Neuronal stem cell (in vitro differentiated cells): Measurements from ENCODE around the gene CDRT15L2. TPM values are rescaled to one million over a fixed set of nuclear protein-coding genes. Genes with fewer than 3 reads are reported as not detected.
A peak's percentile ranks its signal among the peaks of the same experiment; 100 is the strongest.
"Not testable (repeated sequence)": the region's sequence is repeated elsewhere in the genome, so short reads cannot be mapped to it uniquely, and the experiment has no call there.

Source experiments
- DNase-seq: peaks from one replicate; pipeline ENCODE4 v3.0.0-alpha.2; 2013; ENCODE audit warnings: low spot score
- H2AFZ ChIP-seq: one replicate; pipeline ENCODE4 v1.6.1; 2013; ENCODE audit warnings: mild to moderate bottlenecking, low read length, inconsistent platforms
- H2AK5ac ChIP-seq: 2 replicates; pipeline ENCODE4 v1.6.1; 2013; ENCODE audit warnings: low read depth, mild to moderate bottlenecking, inconsistent platforms, low read length, moderate library complexity, mixed read lengths
- H2BK120ac ChIP-seq: 2 replicates; pipeline ENCODE4 v1.6.1; 2013; ENCODE audit warnings: low read depth, mild to moderate bottlenecking, inconsistent platforms, low read length, moderate library complexity, mixed read lengths
- H2BK12ac ChIP-seq: one replicate; pipeline ENCODE4 v1.6.1; 2013; ENCODE audit warnings: low read length, inconsistent platforms
- H2BK15ac ChIP-seq: 2 replicates; pipeline ENCODE4 v1.6.1; 2013; ENCODE audit warnings: mild to moderate bottlenecking, low read length, inconsistent platforms, mixed read lengths
- H2BK5ac ChIP-seq: one replicate; pipeline ENCODE4 v1.6.1; 2013; ENCODE audit warnings: inconsistent platforms, mild to moderate bottlenecking, low read length, moderate library complexity
- H3K14ac ChIP-seq: one replicate; pipeline ENCODE4 v1.6.1; 2013; ENCODE audit warnings: low read length, inconsistent platforms
- H3K18ac ChIP-seq: 2 replicates; pipeline ENCODE4 v1.6.1; 2013; ENCODE audit warnings: low read length, inconsistent platforms
- H3K23ac ChIP-seq: 2 replicates; pipeline ENCODE4 v1.6.1; 2013; ENCODE audit warnings: low read depth, mild to moderate bottlenecking, mixed read lengths, low read length, inconsistent platforms; ENCODE audit not compliant: poor library complexity
- H3K27ac ChIP-seq: replicated peaks from 3 replicates; pipeline ENCODE4 v1.5.1; 2013; ENCODE audit warnings: low read length, inconsistent platforms
- H3K27me3 ChIP-seq, 3 experiments: 2 replicates each; pipeline ENCODE4 v1.6.1; 2013; ENCODE audit warnings: low read length in 3 of 3, mild to moderate bottlenecking in 2 of 3, inconsistent platforms in 1 of 3, low read depth in 1 of 3, mixed read lengths in 1 of 3, moderate library complexity in 1 of 3; ENCODE audit not compliant: control insufficient read depth in 3 of 3, insufficient read depth in 3 of 3
- H3K36me3 ChIP-seq, 2 donors: replicated peaks in 1 of 2; 2 replicates each; pipeline ENCODE4 v1.6.1; 2013; ENCODE audit warnings: low read length in 2 of 2; ENCODE audit not compliant: control insufficient read depth in 2 of 2, insufficient read depth in 2 of 2
- H3K4ac ChIP-seq: 2 replicates; pipeline ENCODE4 v1.6.1; 2013; ENCODE audit warnings: inconsistent platforms, mild to moderate bottlenecking, low read length, moderate library complexity
- H3K4me1 ChIP-seq, 2 donors: 1 replicate in 1 of 2; 2 replicates in 1 of 2; pipeline ENCODE4 v1.6.1; 2013; ENCODE audit warnings: low read length in 2 of 2, low read depth in 1 of 2; ENCODE audit not compliant: control insufficient read depth in 2 of 2, insufficient read depth in 1 of 2
- H3K4me2 ChIP-seq: one replicate; pipeline ENCODE4 v1.6.1; 2013; ENCODE audit warnings: mild to moderate bottlenecking, low read length, inconsistent platforms; ENCODE audit not compliant: insufficient read depth, poor library complexity, severe bottlenecking
- H3K4me3 ChIP-seq, 2 donors: 2 replicates each; pipeline ENCODE4 v1.5.1; 2013; ENCODE audit warnings: low read length in 2 of 2, mild to moderate bottlenecking in 2 of 2, inconsistent platforms in 1 of 2, moderate library complexity in 1 of 2
- H3K79me1 ChIP-seq: one replicate; pipeline ENCODE4 v1.6.1; 2013; ENCODE audit warnings: low read depth, mild to moderate bottlenecking, inconsistent platforms, low read length, moderate library complexity
- H3K9ac ChIP-seq: one replicate; pipeline ENCODE4 v1.6.1; 2013; ENCODE audit warnings: mild to moderate bottlenecking, low read depth, low read length, inconsistent platforms; ENCODE audit not compliant: poor library complexity
- H3K9me3 ChIP-seq, 2 donors: replicated peaks in 1 of 2; 2 replicates each; pipeline versions ENCODE3 to v1.6.1; 2013; ENCODE audit warnings: low read length in 2 of 2, mild to moderate bottlenecking in 2 of 2, inconsistent platforms in 1 of 2, low read depth in 1 of 2, mixed read lengths in 1 of 2, moderate library complexity in 1 of 2; ENCODE audit not compliant: control insufficient read depth in 2 of 2, insufficient read depth in 1 of 2
- H4K8ac ChIP-seq: one replicate; pipeline ENCODE4 v1.6.1; 2013; ENCODE audit warnings: low read depth, mild to moderate bottlenecking, inconsistent platforms, low read length, moderate library complexity
- H4K91ac ChIP-seq: one replicate; pipeline ENCODE4 v1.6.1; 2013; ENCODE audit warnings: low read length, low read depth, mild to moderate bottlenecking, inconsistent platforms; ENCODE audit not compliant: poor library complexity
- whole genome bisulfite sequencing, 2 donors: extraction: QIAGEN DNeasy Blood & Tissue Kit; methylation state at CpG; one replicate each; pipeline ENCODE4 v1.1.7; 2013; ENCODE audit warnings: missing lambda C conversion rate in 2 of 2, mixed read lengths in 1 of 2; ENCODE audit not compliant: insufficient read length in 2 of 2, insufficient replicate concordance in 1 of 2; ENCODE audit errors: extremely low coverage in 2 of 2; 5-methylcytosine and 5-hydroxymethylcytosine counted together
- small RNA-seq: library from polyadenylated mRNA; stranded (forward); fragments of <200 nt; extraction: miRNeasy Mini kit (QIAGEN cat#:217004); gene quantifications from one replicate; pipeline ENCODE3, GENCODE V24; 2013; ENCODE audit not compliant: insufficient read depth

CDRT15L2 gene

GRCh38 chr17:20613905-20614304 is 34.4 kb downstream of the CDRT15L2 start:
- Histone ChIP-seq H3K4me2 (no peak overlapping the region), H2AK5ac (peak overlapping the region; percentile 70)
- WGBS, 2 donors: no CpG with 5 or more reads among the region's 13 CpGs

GRCh38 chr17:20615461-20615860 is 35.9 kb downstream of the CDRT15L2 start:
- DNase-seq, H4K8ac ChIP-seq, H3K9me3 ChIP-seq, H3K9ac ChIP-seq, H4K91ac ChIP-seq, H2BK15ac ChIP-seq, H3K18ac ChIP-seq, H3K79me1 ChIP-seq, H3K27me3 ChIP-seq, H2BK12ac ChIP-seq, H3K27ac ChIP-seq, H3K4me2 ChIP-seq, H3K4ac ChIP-seq, H3K4me1 ChIP-seq, H3K36me3 ChIP-seq, H3K23ac ChIP-seq, H3K4me3 ChIP-seq, H2AFZ ChIP-seq, H3K14ac ChIP-seq, H2BK5ac ChIP-seq, H2BK120ac ChIP-seq: not testable (repeated sequence)
- peak overlapping the region; percentile 32 for H2AK5ac ChIP-seq
- WGBS, 2 donors: no CpG with 5 or more reads among the region's 3 CpGs

More at GRCh38 chr17:20613905-20614304, 34.4 kb downstream of the CDRT15L2 start:
- no peak overlapping the region for H4K91ac ChIP-seq
- H2BK120ac ChIP-seq: no peak overlapping the region
- H3K9me3 ChIP-seq: peaks cover 0 to 2% of the 10 kb centered on the region in 2 donors
- DNase-seq: no peak
- no peaks in the 10 kb centered on the region for H3K79me1 ChIP-seq
- no peaks in the 10 kb centered on the region for H3K27me3 ChIP-seq
- no peak overlapping the region for H3K27ac ChIP-seq
- peak overlapping the region; percentile 55 for H3K23ac ChIP-seq
- H3K4me3 ChIP-seq: no peak overlapping the region
- peak overlapping the region; percentile 75 for H2BK12ac ChIP-seq
- H3K36me3 ChIP-seq: no peaks in the 10 kb centered on the region
- H2AFZ ChIP-seq: no peak overlapping the region
- H2BK5ac ChIP-seq: no peak overlapping the region
- no peak overlapping the region for H4K8ac ChIP-seq
- H3K4me1 ChIP-seq: peaks cover 0 to 4% of the 10 kb centered on the region in 2 donors
- no peak overlapping the region for H3K4ac ChIP-seq
- peak overlapping the region; percentile 80 for H3K18ac ChIP-seq
- H2BK15ac ChIP-seq: no peak overlapping the region
- peak overlapping the region; percentile 47 for H3K14ac ChIP-seq
- no peak overlapping the region for H3K9ac ChIP-seq

Small RNA genes within 50 kb of the gene (small RNA-seq; reads per million reads assigned to genes)
- not detected for gene AC015818.1
- gene AC087499.1: not detected
- not detected for gene AC087499.3
